ENCODE results near the gene CXCL16.
"Not testable (repeated sequence)": the region's sequence is repeated elsewhere in the genome, so short reads cannot be mapped to it uniquely, and the experiment has no call there.

The CXCL16 gene

GRCh38 chr17:4693416-4693815, 46.3 kb downstream of the CXCL16 start:
- H3K4me3 ChIP-seq (ENCODE audit: low read length) = no peak overlapping the region
- DNase-seq (ENCODE audit: low read depth) = no peak
- TF ChIP-seq CTCF (conservative IDR thresholded peaks at IDR 0.05; ENCODE audit: low read depth, low read length) = no peak

GRCh38 chr17:4691686-4692085, 48.0 kb downstream of the CXCL16 start:
- TF ChIP-seq CTCF (conservative IDR thresholded peaks at IDR 0.05; ENCODE audit: low read depth, low read length) = no peak
- H3K4me3 ChIP-seq (ENCODE audit: low read length) = no peak overlapping the region
- no peak for DNase-seq (ENCODE audit: low read depth)

- DNase-seq (ENCODE audit: low read depth) = no peak
- no peak for TF ChIP-seq CTCF (conservative IDR thresholded peaks at IDR 0.05; ENCODE audit: low read depth, low read length)
- H3K4me3 ChIP-seq (ENCODE audit: low read length) = no peak overlapping the region
These were observed 49.0 kb downstream of the CXCL16 start for GRCh38 chr17:4690745-4691144.

- H3K4me3 ChIP-seq (ENCODE audit: low read length); DNase-seq (ENCODE audit: low read depth): not testable (repeated sequence)
These were observed 49.9 kb downstream of the CXCL16 start for GRCh38 chr17:4689872-4690271.

GRCh38 chr17:4683739-4684138, 56.0 kb downstream of the CXCL16 start:
- H3K4me3 ChIP-seq (ENCODE audit: low read length) = not testable (repeated sequence)

More at GRCh38 chr17:4683739-4684138, 56.0 kb downstream of the CXCL16 start:
- DNase-seq (ENCODE audit: low read depth) = not testable (repeated sequence)

Measured in retinal pigment epithelial cell (primary cell).